Astrocyte of the cerebellum (primary cell): ENCODE measurements around the gene TICAM1.

Experiments used
- DNase-seq: peaks from one replicate; pipeline ENCODE4 v3.0.0-alpha.2; 2011; ENCODE audit warnings: low read depth
- H3K4me3 ChIP-seq: 2 replicates; pipeline ENCODE4 v1.5.1; 2011; ENCODE audit warnings: mild to moderate bottlenecking, low read depth, low read length, moderate library complexity
- CTCF ChIP-seq: IDR thresholded peaks from 2 replicates; pipeline ENCODE4 v1.5.1; 2012; ENCODE audit warnings: low read length, low read depth, moderate library complexity, mild to moderate bottlenecking; ENCODE audit errors: missing control alignments
- in situ Hi-C: cut with HindIII; loops from 2 replicates; pipeline ENCODE4 v1.10.0; 2017; ENCODE audit warnings: low sequenced_read_pairs

The TICAM1 gene

GRCh38 chr19:4831304-4831978 lies at the start of gene TICAM1:
TICAM1 (minus strand) TSS chr19:4831712; CDS start chr19:4818377, 13,335 bp downstream.
- no peak for TF ChIP-seq CTCF
- H3K4me3 ChIP-seq: peak within 1 kb of the TSS; percentile 87
- no peak for DNase-seq
- in situ Hi-C loops: no loop called here

GRCh38 chr19:4879041-4879440 lies 47.5 kb upstream of the TICAM1 start:
- H3K4me3 ChIP-seq: no peak overlapping the region
- in situ Hi-C loops: no loop called here
- DNase-seq: no peak
- TF ChIP-seq CTCF: no peak

GRCh38 chr19:4878491-4878968 lies 47.0 kb upstream of the TICAM1 start:
- DNase-seq: no peak
- no peak for TF ChIP-seq CTCF
- no peak overlapping the region for H3K4me3 ChIP-seq
- in situ Hi-C loops: no loop called here

GRCh38 chr19:4877753-4878490 lies 46.4 kb upstream of the TICAM1 start:
- no peak for DNase-seq
- no peak overlapping the region for H3K4me3 ChIP-seq
- in situ Hi-C loops: no loop called here
- no peak for TF ChIP-seq CTCF

- no peak for TF ChIP-seq CTCF
- H3K4me3 ChIP-seq: no peak overlapping the region
- in situ Hi-C loops: no loop called here
- DNase-seq: no peak
Observed at GRCh38 chr19:4873930-4874329, 42.4 kb upstream of the TICAM1 start.

GRCh38 chr19:4871711-4872110 lies 40.2 kb upstream of the TICAM1 start:
- in situ Hi-C loops: no loop called here
- no peak overlapping the region for H3K4me3 ChIP-seq
- no peak for TF ChIP-seq CTCF
- DNase-seq: no peak
